ENCODE results near the gene ERFL. TPM values are rescaled to one million over a fixed set of nuclear protein-coding genes. Genes with fewer than 3 reads are reported as not detected.

The ERFL gene
- total RNA-seq, 1 donor from 2014 or later = 4.2 TPM

DNA sequence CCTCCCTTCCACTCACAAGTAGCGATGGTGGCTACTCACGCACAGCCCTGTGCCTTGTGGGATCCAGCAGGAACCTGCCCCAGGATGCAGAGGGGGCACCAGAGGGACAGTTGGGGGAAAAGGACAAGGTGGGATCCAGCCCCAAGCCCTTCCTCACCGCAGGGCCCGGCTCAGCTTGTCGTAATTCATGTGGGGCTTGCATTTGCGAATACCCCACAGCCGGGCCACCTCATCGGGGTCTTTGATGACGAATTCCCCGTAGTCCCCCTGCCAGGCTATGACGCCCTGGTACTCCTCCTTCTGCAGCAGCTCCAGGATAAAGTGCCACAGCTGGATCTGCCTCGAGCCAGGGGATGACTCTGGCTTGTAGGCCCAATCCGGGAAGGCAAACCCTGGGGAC is 18.5 kb downstream of the ERFL start:
- Mint-ChIP-seq H3K4me1 (peaks cover 33% of the 10 kb centered on the region), H3K4me3 (no peak overlapping the region), H3K27ac (no peak overlapping the region), H3K27me3 (peaks cover 30% of the 10 kb centered on the region), H3K9me3 (no peaks in the 10 kb centered on the region), H3K36me3 (ENCODE audit: low read depth) (peaks cover 46% of the 10 kb centered on the region)
- DNase-seq = no peak
- intact Hi-C loops (cut with micrococcal nuclease) = no loop called here

DNA sequence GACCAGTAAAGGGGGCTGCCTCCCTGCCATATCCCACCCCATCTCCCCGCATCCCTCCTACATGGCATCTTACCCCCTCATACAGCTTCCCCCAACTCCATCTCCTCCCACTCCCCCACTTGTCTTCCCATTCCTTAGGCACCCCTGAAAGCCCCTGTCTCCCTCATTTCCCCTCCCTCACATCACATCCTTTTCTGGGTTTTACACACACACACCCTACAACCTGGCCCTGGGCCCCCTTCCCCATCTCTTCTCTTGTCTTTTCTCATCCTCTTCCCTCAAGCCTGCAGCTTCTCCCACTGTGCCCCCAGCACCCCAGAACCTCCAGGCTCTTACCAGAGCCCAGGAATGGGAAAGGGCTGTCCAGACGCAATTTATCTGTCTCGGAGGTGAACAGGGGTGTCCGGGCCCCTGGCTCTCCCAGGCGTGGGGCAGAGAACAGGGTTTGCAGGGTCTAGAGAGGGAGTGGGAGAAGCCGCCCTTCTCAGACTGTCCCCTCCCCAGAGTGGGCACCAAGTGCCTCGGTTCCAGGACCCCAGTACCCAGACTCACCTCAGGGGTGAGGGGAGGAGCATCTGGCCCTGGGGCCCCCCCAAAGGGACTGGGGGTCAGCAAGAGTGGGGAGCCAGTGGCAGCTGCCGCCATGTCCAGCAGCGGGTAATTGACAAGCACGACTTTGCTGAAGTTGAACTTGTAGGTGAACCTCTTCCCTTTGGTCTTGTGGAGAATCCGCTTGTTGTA is 19.4 kb downstream of the ERFL start:
- no peaks in the 10 kb centered on the region for H3K9me3 Mint-ChIP-seq
- peaks cover 54% of the 10 kb centered on the region for H3K36me3 Mint-ChIP-seq (ENCODE audit: low read depth)
- peaks cover 23% of the 10 kb centered on the region for H3K27me3 Mint-ChIP-seq
- no peak overlapping the region for H3K27ac Mint-ChIP-seq
- intact Hi-C loops (cut with micrococcal nuclease) = no loop called here
- DNase-seq = no peak
- peaks cover 35% of the 10 kb centered on the region for H3K4me1 Mint-ChIP-seq
- H3K4me3 Mint-ChIP-seq = no peak overlapping the region

DNA sequence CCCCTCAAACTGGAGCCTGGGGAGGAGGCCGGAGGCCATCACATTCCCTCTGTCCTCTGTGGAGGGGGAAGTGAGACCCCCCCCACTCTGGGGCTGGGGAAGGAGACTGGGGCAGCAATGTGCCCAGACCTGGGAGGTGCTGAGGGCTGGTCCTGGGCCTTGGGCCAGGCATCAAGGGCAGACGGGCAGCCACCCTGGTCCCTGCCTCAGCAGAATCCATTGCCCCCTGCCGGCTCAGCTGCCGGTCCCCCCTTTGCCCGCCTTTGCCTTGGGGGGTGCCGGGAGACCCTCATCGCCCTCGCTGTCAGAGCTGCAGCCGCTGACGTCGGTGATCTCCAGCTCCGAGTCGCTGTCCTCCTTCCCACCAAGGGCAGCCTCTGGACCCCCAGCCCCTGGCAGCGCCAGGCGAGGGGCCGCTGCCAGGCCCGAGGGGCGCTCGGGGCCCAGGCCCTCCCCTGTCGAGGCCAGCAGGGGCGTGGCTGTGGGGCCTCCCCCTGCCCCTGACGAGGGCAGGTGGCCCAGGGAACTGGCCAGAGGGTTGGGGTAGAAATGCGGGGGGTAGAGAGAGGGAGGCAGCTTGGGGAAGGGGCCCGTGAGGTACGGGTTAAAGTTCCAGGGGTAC is 20.1 kb downstream of the ERFL start:
- H3K27ac Mint-ChIP-seq = no peak overlapping the region
- H3K27me3 Mint-ChIP-seq = peaks cover 16% of the 10 kb centered on the region
- intact Hi-C loops (cut with micrococcal nuclease) = no loop called here
- no peak for DNase-seq
- H3K9me3 Mint-ChIP-seq = no peaks in the 10 kb centered on the region
- H3K4me1 Mint-ChIP-seq = peaks cover 33% of the 10 kb centered on the region
- peaks cover 62% of the 10 kb centered on the region for H3K36me3 Mint-ChIP-seq (ENCODE audit: low read depth)
- H3K4me3 Mint-ChIP-seq = no peak overlapping the region

DNA sequence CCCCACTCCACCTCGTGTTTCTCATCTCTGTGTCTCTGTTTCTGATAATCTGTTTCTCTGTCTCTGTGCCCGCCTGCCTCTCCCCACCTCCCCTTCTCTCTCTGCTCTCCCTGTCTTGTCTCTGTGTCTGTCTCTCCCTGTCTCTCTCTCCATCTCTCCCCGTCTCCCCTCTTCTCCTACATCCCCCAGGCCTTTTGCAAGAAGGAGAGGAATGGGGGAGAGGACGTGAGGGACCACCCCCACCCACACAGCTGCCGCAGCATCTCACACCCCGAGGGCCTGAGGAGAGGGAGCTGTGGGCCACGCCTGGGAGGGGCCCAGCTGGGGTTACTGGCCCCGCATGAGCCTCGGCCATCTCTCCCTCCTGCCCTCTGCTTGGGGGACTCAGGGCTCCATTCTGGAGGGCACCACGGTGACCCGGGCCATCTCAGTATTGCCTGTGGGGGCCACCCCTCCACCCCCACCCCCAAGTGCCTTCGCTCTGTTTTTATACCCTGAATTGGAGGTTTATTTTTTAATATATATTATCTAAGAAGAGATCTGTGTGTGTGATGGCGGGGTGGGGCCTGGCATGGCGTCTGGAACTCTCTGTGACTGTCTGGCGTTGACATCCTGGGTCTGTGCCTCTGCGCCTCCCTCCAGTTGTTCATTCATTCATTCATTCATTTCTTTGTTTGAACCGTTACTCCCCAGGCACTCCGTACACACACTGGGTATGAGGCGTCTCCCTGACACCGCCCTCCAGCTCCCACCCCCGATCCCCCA is 21.2 kb downstream of the ERFL start:
- Mint-ChIP-seq H3K27me3 (peaks cover 9% of the 10 kb centered on the region), H3K9me3 (no peaks in the 10 kb centered on the region), H3K36me3 (ENCODE audit: low read depth) (peaks cover 70% of the 10 kb centered on the region), H3K27ac (peak overlapping the region; percentile 20), H3K4me1 (peaks cover 33% of the 10 kb centered on the region), H3K4me3 (no peak overlapping the region)
- intact Hi-C loops (cut with micrococcal nuclease) = no loop called here
- DNase-seq = no peak

DNA sequence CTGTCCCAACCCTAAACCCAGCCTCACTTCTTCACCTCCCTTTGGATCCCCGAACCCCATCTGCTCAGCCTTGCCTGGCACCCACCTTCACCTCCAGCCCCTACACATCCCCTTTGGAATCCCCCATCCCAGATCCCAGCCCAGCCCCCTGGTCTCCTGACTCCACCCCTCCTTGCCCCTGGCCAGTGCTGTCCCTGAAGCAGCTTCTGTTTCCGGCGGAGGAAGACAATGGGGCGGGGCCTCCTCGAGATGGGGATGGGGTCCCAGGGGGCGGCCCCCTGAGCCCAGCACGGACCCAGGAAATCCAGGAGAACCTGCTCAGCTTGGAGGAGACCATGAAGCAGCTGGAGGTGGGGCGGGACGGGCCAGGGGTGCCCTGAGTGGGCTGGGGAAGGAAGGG is 22.0 kb downstream of the ERFL start:
- Mint-ChIP-seq H3K36me3 (ENCODE audit: low read depth) (peaks cover 72% of the 10 kb centered on the region), H3K27ac (peak overlapping the region; percentile 20), H3K4me3 (no peak overlapping the region), H3K27me3 (peaks cover 2% of the 10 kb centered on the region), H3K9me3 (no peaks in the 10 kb centered on the region), H3K4me1 (peaks cover 29% of the 10 kb centered on the region)
- intact Hi-C loops (cut with micrococcal nuclease) = no loop called here
- DNase-seq = no peak

DNA sequence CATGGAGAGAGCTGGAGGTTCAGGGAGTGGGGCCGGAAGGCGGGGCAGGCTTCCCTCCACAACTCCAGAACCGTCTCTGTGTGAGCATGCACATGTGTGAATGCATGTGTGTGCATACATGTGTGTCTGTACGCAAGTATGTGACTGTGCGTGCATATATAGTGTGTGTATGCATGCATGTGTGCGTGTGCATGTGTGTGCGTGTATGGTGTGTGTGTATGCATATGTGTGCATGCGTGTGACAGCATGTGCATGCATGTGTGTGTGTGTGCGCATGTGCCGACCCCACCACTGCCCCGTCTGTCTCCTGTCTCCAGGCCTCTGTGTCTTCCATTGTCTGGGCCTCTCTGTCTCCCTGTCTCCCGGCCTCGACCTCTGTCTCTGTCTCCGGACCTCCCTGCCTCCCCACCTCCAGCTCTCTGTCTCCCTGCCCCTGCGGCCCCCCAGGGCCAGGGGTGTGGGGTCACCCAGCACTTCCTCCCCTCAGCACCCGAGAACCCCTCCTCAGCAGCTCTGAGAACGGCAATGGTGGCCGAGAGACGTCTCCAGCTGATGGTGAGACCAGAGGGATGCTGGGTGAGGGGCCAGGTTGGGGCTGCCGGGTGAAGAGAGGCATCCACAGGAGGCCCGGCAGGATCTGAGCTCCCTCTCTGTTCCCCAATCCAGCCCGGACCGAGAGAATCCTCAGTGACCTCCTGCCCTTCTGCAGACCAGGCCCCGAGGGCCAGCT is 22.8 kb downstream of the ERFL start:
- Mint-ChIP-seq H3K4me3 (no peak overlapping the region), H3K4me1 (peaks cover 21% of the 10 kb centered on the region), H3K27ac (no peak overlapping the region), H3K27me3 (no peaks in the 10 kb centered on the region), H3K9me3 (no peaks in the 10 kb centered on the region), H3K36me3 (ENCODE audit: low read depth) (peaks cover 66% of the 10 kb centered on the region)
- intact Hi-C loops (cut with micrococcal nuclease) = no loop called here
- DNase-seq = no peak

DNA sequence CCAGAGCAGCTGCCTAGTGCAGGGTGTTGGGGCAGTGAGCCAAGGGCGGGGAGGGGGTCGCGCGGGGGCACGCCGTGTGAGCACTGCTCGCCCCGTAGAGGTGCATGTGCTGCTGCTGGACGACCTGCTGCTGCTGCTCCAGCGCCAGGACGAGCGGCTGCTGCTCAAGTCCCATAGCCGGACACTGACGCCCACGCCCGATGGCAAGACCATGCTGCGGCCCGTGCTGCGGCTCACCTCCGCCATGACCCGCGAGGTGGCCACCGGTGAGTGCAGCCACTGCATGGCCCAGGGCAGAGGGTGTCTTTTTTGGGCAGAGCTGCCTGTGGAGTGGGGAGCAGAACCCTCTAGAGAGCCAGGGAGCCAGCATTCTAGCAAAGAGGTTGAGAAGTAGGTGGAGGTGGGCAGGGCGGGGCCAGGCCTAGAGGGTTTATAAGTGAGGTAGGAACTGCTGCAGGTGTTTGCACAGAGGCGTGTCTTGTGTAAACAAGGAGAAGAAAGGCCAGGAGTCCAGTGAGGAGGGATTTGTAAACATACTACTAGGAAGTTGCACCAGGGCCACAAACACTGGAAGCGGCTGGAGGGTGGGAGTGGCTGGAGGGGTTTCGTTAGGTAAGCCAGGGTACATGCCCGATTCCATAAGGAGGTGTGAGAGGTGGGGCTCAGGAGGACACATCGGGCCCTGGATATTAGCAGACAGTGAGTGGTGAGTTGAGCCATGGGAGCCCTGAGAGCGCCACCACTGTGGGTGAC is 24.0 kb downstream of the ERFL start:
- intact Hi-C loops (cut with micrococcal nuclease) = no loop called here
- no peaks in the 10 kb centered on the region for H3K27me3 Mint-ChIP-seq
- no peak overlapping the region for H3K27ac Mint-ChIP-seq
- H3K36me3 Mint-ChIP-seq (ENCODE audit: low read depth) = peaks cover 71% of the 10 kb centered on the region
- no peak for DNase-seq
- H3K9me3 Mint-ChIP-seq = no peaks in the 10 kb centered on the region
- H3K4me1 Mint-ChIP-seq = peaks cover 18% of the 10 kb centered on the region
- no peak overlapping the region for H3K4me3 Mint-ChIP-seq

DNA sequence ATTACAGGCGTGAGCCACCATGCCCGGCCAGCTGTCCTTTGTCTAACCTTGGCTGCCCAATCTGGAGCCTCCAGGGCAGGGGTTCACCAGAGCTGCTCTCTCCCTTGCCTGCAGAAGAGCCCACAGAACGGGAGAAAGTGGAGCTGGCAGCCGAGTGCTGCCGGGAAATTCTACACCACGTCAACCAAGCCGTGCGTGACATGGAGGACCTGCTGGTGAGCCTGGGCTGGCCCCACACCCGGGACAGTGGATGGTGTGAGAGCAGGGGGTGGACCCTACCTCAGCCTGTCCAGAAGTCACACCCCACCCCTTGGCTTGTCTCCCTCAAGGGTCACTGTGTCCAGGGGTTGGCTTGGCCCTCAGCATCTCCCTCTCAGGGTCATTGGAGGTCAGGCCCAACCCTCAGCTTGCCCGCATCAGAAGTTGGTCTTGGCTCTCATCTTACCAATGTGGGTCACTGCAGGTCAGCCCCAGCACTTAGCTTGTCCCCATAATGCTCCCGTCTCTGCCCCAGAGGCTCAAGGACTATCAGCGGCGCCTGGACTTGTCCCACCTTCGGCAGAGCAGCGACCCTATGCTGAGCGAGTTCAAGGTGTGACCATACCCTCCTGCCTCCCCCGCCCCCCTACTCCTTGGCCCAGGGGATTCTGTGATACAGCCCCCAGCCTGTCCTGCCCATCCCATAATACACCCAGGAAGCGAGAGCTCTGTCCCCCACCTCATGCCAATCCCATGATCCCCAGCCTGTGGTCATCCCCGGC is 24.9 kb downstream of the ERFL start:
- intact Hi-C loops (cut with micrococcal nuclease) = no loop called here
- Mint-ChIP-seq H3K27me3 (no peaks in the 10 kb centered on the region), H3K4me3 (no peak overlapping the region), H3K4me1 (peaks cover 23% of the 10 kb centered on the region), H3K27ac (no peak overlapping the region), H3K36me3 (ENCODE audit: low read depth) (peaks cover 74% of the 10 kb centered on the region), H3K9me3 (no peaks in the 10 kb centered on the region)
- DNase-seq = no peak

DNA sequence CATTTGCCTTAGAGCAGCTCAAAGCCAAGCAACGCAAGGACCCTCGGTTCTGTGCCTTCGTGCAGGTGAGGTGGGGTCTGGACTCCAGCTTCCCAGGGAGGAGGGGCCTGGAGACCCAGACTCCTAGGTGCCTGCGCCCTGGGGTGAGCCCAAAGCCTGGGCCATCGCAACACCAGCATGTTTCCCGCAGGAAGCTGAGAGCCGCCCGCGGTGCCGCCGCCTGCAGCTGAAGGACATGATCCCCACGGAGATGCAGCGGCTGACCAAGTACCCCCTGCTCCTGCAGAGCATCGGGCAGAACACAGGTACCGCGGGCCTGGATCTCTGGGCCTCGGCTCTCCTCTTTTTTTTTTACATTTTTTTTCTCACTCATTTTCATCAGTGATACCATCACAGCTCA is 25.7 kb downstream of the ERFL start:
- Mint-ChIP-seq H3K4me3 (no peak overlapping the region), H3K36me3 (ENCODE audit: low read depth) (peaks cover 80% of the 10 kb centered on the region), H3K9me3 (no peaks in the 10 kb centered on the region), H3K4me1 (peaks cover 27% of the 10 kb centered on the region), H3K27ac (no peak overlapping the region), H3K27me3 (no peaks in the 10 kb centered on the region)
- intact Hi-C loops (cut with micrococcal nuclease) = no loop called here
- DNase-seq = no peak

DNA sequence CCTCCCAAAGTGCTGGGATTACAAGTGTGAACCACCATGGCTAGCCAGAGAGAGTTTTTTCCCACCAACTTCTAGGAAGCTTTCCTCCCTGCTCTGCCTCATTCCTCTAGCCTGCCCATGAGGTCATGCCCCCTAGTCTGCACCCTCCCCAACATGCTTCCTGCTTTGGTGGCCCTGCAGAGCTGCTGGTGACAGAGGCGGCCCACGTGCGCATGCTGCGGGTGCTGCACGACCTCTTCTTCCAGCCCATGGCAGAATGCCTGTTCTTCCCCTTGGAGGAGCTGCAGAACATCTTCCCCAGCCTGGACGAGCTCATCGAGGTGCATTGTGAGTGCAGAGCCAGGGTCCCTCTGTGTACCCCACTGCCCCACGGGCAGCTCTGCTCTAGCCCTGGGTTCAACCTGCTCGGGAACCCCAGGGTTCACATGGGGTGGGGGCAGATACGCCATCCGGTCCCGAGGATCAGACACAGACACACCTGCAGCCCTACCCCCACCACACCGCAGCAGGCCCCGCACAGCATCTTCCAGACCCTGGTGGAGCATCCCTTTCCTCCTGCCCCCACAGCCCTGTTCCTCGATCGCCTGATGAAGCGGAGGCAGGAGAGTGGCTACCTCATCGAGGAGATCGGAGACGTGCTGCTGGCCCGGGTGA is 26.4 kb downstream of the ERFL start:
- Mint-ChIP-seq H3K27me3 (no peaks in the 10 kb centered on the region), H3K27ac (no peak overlapping the region), H3K36me3 (ENCODE audit: low read depth) (peaks cover 76% of the 10 kb centered on the region), H3K9me3 (no peaks in the 10 kb centered on the region), H3K4me3 (no peak overlapping the region), H3K4me1 (peaks cover 26% of the 10 kb centered on the region)
- intact Hi-C loops (cut with micrococcal nuclease) = no loop called here
- no peak for DNase-seq

DNA sequence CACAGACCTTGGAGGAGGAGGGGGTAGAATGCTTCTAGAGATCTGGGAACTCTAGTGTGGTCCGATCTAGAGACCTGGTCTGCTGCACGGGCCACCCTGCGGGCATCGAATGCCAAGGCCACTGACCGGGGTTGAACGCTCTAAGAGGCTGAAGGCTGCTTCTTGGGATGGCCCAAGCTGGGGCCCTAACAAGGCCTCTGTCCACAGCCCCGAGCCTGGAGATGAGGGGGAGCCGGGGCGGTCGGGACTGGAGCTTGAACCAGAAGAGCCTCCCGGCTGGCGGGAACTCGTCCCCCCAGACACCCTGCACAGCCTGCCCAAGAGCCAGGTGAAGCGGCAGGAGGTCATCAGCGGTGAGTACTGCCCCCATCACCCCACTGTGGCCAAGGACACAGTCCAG is 30.0 kb downstream of the ERFL start:
- no peak overlapping the region for H3K4me3 Mint-ChIP-seq
- H3K36me3 Mint-ChIP-seq (ENCODE audit: low read depth) = peaks cover 67% of the 10 kb centered on the region
- no peak overlapping the region for H3K27ac Mint-ChIP-seq
- H3K9me3 Mint-ChIP-seq = no peaks in the 10 kb centered on the region
- H3K4me1 Mint-ChIP-seq = peaks cover 18% of the 10 kb centered on the region
- DNase-seq = no peak
- H3K27me3 Mint-ChIP-seq = no peaks in the 10 kb centered on the region
- intact Hi-C loops (cut with micrococcal nuclease) = no loop called here

DNA sequence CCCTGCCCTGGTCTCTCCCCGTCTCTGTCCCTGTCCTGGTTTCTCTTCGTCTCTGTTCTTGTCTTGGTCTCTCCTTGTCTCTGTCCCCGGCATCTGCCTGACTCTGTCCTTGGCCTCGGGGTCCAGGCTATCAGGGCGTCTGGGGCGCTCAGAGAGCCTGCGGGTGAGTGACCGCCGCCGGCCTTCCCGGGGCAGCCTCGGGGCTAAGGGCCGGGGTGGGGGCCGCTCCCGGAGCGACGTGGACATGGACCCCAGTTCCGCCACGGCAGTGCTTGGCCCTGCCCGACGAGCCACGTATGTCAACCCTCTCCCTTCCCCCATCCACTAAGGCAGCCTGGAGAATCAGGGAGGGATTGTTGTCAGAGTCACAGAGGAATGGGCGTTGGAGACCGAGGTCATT is 30.4 kb downstream of the ERFL start:
- peaks cover 21% of the 10 kb centered on the region for H3K4me1 Mint-ChIP-seq
- intact Hi-C loops (cut with micrococcal nuclease) = no loop called here
- H3K27ac Mint-ChIP-seq = peak overlapping the region; percentile 68
- no peak overlapping the region for H3K4me3 Mint-ChIP-seq
- H3K36me3 Mint-ChIP-seq (ENCODE audit: low read depth) = peaks cover 66% of the 10 kb centered on the region
- no peak for DNase-seq
- no peaks in the 10 kb centered on the region for H3K9me3 Mint-ChIP-seq
- H3K27me3 Mint-ChIP-seq = no peaks in the 10 kb centered on the region

All from activated CD4-positive, alpha-beta T cell treated with anti-CD3 and anti-CD28 coated beads, Interleukin-2, amount 10 ng/mL, durations not matched to agents 24 days and 14 days (primary cell).